Kidney (tissue), 14 donors: Measurements from ENCODE around the gene RAP2B. TPM values are rescaled to one million over a fixed set of nuclear protein-coding genes. Genes with fewer than 3 reads are reported as not detected.
"Not testable (repeated sequence)": the region's sequence is repeated elsewhere in the genome, so short reads cannot be mapped to it uniquely, and the experiment has no call there.

Experiments
- DNase-seq, 5 donors: peaks; one replicate each; pipeline ENCODE4 v3.0.0-alpha.2; 2013 to 2020
- FAIRE-seq: peaks from 2 replicates; lab custom pipeline; 2012; peaks lifted over from hg19 to GRCh38; lab: Jason Lieb, UNC
- H3K27ac ChIP-seq, 2 donors: one replicate each; pipeline ENCODE4 v1.7.0; 2013; ENCODE audit warnings: low read depth in 2 of 2, low read length in 2 of 2, inconsistent platforms in 1 of 2
- H3K27me3 ChIP-seq: one replicate; pipeline ENCODE4 v1.7.1; 2013; ENCODE audit warnings: low read length, inconsistent platforms; ENCODE audit not compliant: control insufficient read depth, insufficient read depth
- H3K36me3 ChIP-seq, 3 donors: one replicate each; pipeline versions ENCODE4 v1.7.0 to v1.7.1; 2013; ENCODE audit warnings: low read length in 3 of 3, control low read depth in 1 of 3, inconsistent platforms in 1 of 3; ENCODE audit not compliant: insufficient read depth in 3 of 3, control insufficient read depth in 2 of 3
- H3K4me1 ChIP-seq, 3 donors: one replicate each; pipeline versions ENCODE4 v1.7.0 to v1.7.1; 2013; ENCODE audit warnings: low read length in 3 of 3, inconsistent platforms in 1 of 3, low read depth in 1 of 3; ENCODE audit not compliant: control insufficient read depth in 2 of 3, insufficient read depth in 2 of 3
- H3K4me3 ChIP-seq, 3 donors: one replicate each; pipeline versions ENCODE4 v1.7.0 to v1.8.1; 2013; ENCODE audit warnings: low read length in 3 of 3, control low read depth in 1 of 3, inconsistent platforms in 1 of 3
- H3K9ac ChIP-seq, 3 donors: one replicate each; pipeline versions ENCODE4 v1.7.0 to v1.7.1; 2013; ENCODE audit warnings: low read length in 3 of 3, control low read depth in 1 of 3, inconsistent platforms in 1 of 3
- H3K9me3 ChIP-seq, 3 donors: one replicate each; pipeline versions ENCODE4 v1.7.0 to v1.7.1; 2013; ENCODE audit warnings: low read length in 3 of 3, control low read depth in 1 of 3, inconsistent platforms in 1 of 3; ENCODE audit not compliant: control insufficient read depth in 2 of 3, insufficient read depth in 1 of 3
- intact Hi-C: fragments of 100-400 bp; cut with DNase I; formaldehyde crosslinking; loops from one replicate; pipeline ENCODE4 v1.11.1; 2022
- polyA plus RNA-seq: library from polyadenylated mRNA; stranded (reverse); fragments of 350-450 nt; fragmentation: Illumina TruSeq; extraction: RNeasy Lipid Tissue Mini Kit (QIAGEN cat#74804); gene quantifications from one replicate; pipeline ENCODE4 v1.2.3, GENCODE V29; 2014; ENCODE audit warnings: low read depth, low replicate concordance; ENCODE audit not compliant: insufficient read depth
- total RNA-seq: library from RNA; stranded (reverse); fragmentation: NEBNext Ultra II Directional; extraction: Animal tissue kit (Norgen Biotek cat#: 25700); gene quantifications from one replicate; pipeline ENCODE4 v1.2.1, GENCODE V29; 2021
- TF ChIP-seq, protein P1 (sequence below): IDR thresholded peaks from 3 replicates; pipeline ENCODE4 v1.5.1; 2012; ENCODE audit warnings: mild to moderate bottlenecking, moderate library complexity, borderline replicate concordance; ENCODE audit not compliant: insufficient read depth; ENCODE audit errors: extremely low read depth
- donor health status: control.
- donor health status: control.
- donor health status: control.
- donor health status: control.
- donor health status: control.
- donor health status: DM: yes; HTN: yes; CAD: no.
- donor health status: Normal renal cell carcinoma (clear cell type).

Gene RAP2B
- total and polyA plus RNA-seq, 2 donors from 2014 or later, result 2.8 to 17.8 TPM

GRCh38 chr3:153182501-153183293 lies 20.7 kb downstream of the RAP2B start:
- Histone ChIP-seq H3K27ac (no peak overlapping the region), H3K4me3 (no peak overlapping the region), H3K9ac (no peak overlapping the region), H3K4me1 (no peaks in the 10 kb centered on the region), H3K27me3 (no peaks in the 10 kb centered on the region), H3K36me3 (no peaks in the 10 kb centered on the region), H3K9me3 (no peaks in the 10 kb centered on the region)
- TF ChIP-seq, protein P1, sequence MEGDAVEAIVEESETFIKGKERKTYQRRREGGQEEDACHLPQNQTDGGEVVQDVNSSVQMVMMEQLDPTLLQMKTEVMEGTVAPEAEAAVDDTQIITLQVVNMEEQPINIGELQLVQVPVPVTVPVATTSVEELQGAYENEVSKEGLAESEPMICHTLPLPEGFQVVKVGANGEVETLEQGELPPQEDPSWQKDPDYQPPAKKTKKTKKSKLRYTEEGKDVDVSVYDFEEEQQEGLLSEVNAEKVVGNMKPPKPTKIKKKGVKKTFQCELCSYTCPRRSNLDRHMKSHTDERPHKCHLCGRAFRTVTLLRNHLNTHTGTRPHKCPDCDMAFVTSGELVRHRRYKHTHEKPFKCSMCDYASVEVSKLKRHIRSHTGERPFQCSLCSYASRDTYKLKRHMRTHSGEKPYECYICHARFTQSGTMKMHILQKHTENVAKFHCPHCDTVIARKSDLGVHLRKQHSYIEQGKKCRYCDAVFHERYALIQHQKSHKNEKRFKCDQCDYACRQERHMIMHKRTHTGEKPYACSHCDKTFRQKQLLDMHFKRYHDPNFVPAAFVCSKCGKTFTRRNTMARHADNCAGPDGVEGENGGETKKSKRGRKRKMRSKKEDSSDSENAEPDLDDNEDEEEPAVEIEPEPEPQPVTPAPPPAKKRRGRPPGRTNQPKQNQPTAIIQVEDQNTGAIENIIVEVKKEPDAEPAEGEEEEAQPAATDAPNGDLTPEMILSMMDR, result no peak
- DNase-seq (no peak), FAIRE-seq (no peak)
- intact Hi-C loops, result no loop called here

DNA sequence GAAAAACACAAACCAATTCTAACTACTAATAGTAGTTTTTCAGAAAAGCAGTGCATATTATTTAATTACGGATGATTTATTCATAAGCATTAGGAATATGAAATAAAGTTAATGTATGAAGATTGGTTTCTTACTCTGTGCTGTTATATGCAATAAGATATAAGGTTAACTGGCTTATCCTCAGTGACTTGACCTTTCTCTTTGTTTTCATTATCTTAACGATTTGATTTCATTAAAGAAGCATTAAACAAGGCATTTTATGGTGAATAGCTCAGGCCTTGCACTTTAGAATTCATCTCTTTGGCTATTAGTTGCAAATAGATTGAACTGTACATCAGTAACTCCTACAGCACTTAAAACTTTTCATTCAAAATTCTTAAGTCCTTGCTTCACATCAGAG lies 28.9 kb downstream of the RAP2B start:
- DNase-seq (no peak), FAIRE-seq (no peak)
- no peaks in the 10 kb centered on the region for H3K27me3 ChIP-seq
- no peak overlapping the region for H3K4me3 ChIP-seq
- intact Hi-C loops, result no loop called here
- H3K27ac ChIP-seq, result no peak overlapping the region
- H3K36me3 ChIP-seq, result no peaks in the 10 kb centered on the region
- no peak overlapping the region for H3K9ac ChIP-seq
- TF ChIP-seq, protein P1, result no peak
- no peaks in the 10 kb centered on the region for H3K9me3 ChIP-seq
- no peaks in the 10 kb centered on the region for H3K4me1 ChIP-seq

GRCh38 chr3:153192327-153192726 lies 30.3 kb downstream of the RAP2B start:
- Histone ChIP-seq H3K9ac (no peak overlapping the region), H3K4me1 (no peaks in the 10 kb centered on the region), H3K36me3 (no peaks in the 10 kb centered on the region), H3K4me3 (no peak overlapping the region), H3K9me3 (no peaks in the 10 kb centered on the region), H3K27ac (no peak overlapping the region), H3K27me3 (no peaks in the 10 kb centered on the region)
- intact Hi-C loops, result no loop called here
- no peak for FAIRE-seq
- no peak for DNase-seq
- TF ChIP-seq, protein P1, result no peak

DNA sequence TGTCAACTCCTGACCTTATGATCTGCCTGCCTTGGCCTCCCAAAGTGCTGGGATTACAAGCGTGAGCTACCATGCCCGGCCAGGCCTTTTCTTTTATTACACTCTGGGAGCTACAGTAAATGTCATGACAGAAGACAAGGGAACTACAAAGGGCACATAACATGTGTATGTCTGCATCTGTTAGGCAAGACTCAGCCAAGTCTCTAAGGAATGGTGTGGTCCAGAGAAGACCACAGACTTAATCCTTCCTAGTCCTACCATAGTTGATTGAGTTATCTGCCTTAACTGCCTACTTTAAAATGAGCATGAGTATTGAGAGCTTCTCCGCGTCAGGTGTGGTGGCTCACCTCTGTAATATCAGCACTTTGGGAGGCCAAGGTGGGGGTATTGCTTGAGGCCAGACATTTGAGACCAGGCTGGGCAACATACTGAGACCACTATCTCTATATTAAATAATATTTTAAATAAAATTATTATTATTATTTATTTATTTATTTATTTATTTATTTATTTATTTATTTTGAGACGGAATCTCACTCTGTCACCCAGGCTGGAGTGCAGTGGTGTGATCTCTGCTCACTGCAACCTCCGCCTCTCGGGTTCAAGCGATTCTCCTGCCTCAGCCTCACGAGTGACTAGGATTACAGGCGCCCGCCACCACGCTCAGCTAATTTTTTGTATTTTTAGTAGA lies 31.9 kb downstream of the RAP2B start:
- H3K36me3 ChIP-seq, DNase-seq, FAIRE-seq, H3K27me3 ChIP-seq, H3K9ac ChIP-seq, H3K27ac ChIP-seq, H3K4me3 ChIP-seq, H3K9me3 ChIP-seq, H3K4me1 ChIP-seq, intact Hi-C loops: not testable (repeated sequence)
